OCI-LY7 (cell line): ENCODE measurements around the gene ZCCHC4.

Experiments used
- EZH2phosphoT487 ChIP-seq: fragments of 200-600 bp; sonication (generic); IDR thresholded peaks from 2 replicates; pipeline ENCODE4 v1.6.1; 2018; ENCODE audit warnings: low read depth, borderline replicate concordance, mild to moderate bottlenecking, mixed run types, antibody characterized with exemption, low read length, moderate library complexity, mixed read lengths
- TF ChIP-seq, protein P1 (sequence below): fragments of 200-600 bp; sonication (generic); conservative IDR thresholded peaks from 2 replicates; pipeline ENCODE4 v1.5.1; 2014; ENCODE audit warnings: mild to moderate bottlenecking, antibody characterized with exemption, low read length, moderate library complexity, mixed read lengths

GRCh38 chr4:25358515-25359275, 46.1 kb downstream of the ZCCHC4 start:
- TF ChIP-seq, protein P1, sequence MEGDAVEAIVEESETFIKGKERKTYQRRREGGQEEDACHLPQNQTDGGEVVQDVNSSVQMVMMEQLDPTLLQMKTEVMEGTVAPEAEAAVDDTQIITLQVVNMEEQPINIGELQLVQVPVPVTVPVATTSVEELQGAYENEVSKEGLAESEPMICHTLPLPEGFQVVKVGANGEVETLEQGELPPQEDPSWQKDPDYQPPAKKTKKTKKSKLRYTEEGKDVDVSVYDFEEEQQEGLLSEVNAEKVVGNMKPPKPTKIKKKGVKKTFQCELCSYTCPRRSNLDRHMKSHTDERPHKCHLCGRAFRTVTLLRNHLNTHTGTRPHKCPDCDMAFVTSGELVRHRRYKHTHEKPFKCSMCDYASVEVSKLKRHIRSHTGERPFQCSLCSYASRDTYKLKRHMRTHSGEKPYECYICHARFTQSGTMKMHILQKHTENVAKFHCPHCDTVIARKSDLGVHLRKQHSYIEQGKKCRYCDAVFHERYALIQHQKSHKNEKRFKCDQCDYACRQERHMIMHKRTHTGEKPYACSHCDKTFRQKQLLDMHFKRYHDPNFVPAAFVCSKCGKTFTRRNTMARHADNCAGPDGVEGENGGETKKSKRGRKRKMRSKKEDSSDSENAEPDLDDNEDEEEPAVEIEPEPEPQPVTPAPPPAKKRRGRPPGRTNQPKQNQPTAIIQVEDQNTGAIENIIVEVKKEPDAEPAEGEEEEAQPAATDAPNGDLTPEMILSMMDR, result no peak
- TF ChIP-seq EZH2phosphoT487, result no peak
